Calu3 (cell line): ENCODE data around the gene TUBAL3. TPM values are rescaled to one million over a fixed set of nuclear protein-coding genes. Genes with fewer than 3 reads are reported as not detected.

Source experiments
- BruUV-seq: library from RNA; stranded (reverse); fragments of 400-500 nt; replicated peaks from 2 replicates; lab custom pipeline; 2021; lab: Mats Ljungman, UMichigan
- CTCF ChIA-PET: fragments of 300-600 bp; sonication (Branson Sonifier 250); formaldehyde crosslinking; loops from one replicate; lab custom pipeline; 2022; ENCODE audit warnings: antibody characterized with exemption; lab: Charles Lee
- DNase-seq: peaks from one replicate; pipeline ENCODE4 v3.0.0; 2022
- H3K27ac Mint-ChIP-seq: one replicate; pipeline ENCODE4 v1.8.0; 2022; ENCODE audit warnings: mixed read lengths; ENCODE audit not compliant: unreplicated experiment
- H3K27me3 Mint-ChIP-seq: one replicate; pipeline ENCODE4 v1.8.0; 2022; ENCODE audit warnings: mixed read lengths; ENCODE audit not compliant: unreplicated experiment
- H3K36me3 Mint-ChIP-seq: one replicate; pipeline ENCODE4 v1.8.0; 2022; ENCODE audit warnings: mild to moderate bottlenecking, moderate library complexity, mixed read lengths; ENCODE audit not compliant: insufficient read depth, unreplicated experiment
- H3K4me1 Mint-ChIP-seq: one replicate; pipeline ENCODE4 v1.8.0; 2022; ENCODE audit warnings: mild to moderate bottlenecking, low read depth, mixed read lengths; ENCODE audit not compliant: unreplicated experiment
- H3K4me3 Mint-ChIP-seq: one replicate; pipeline ENCODE4 v1.8.0; 2022; ENCODE audit warnings: mild to moderate bottlenecking, low read depth, moderate library complexity, mixed read lengths; ENCODE audit not compliant: unreplicated experiment
- H3K9me3 Mint-ChIP-seq: one replicate; pipeline ENCODE4 v1.8.0; 2022; ENCODE audit warnings: low read depth, mixed read lengths; ENCODE audit not compliant: unreplicated experiment
- CTCF ChIP-seq: fragments of 200-600 bp; IDR thresholded peaks from one replicate; pipeline ENCODE4 v1.8.0; 2022; ENCODE audit warnings: antibody characterized with exemption; ENCODE audit not compliant: unreplicated experiment
- intact Hi-C: fragments of 100-400 bp; cut with micrococcal nuclease; formaldehyde crosslinking; loops from one replicate; pipeline ENCODE4 v1.10.0; 2022; ENCODE audit not compliant: unreplicated experiment
- total RNA-seq: library from RNA; stranded (reverse); gene quantifications from 2 replicates; pipeline ENCODE4 v1.2.3, GENCODE V29; 2022

TUBAL3 gene
- total RNA-seq, 1 experiment from 2014 or later = not detected

GRCh38 chr10:5396556-5397300 is 7.9 kb downstream of the TUBAL3 start:
- no peak for TF ChIP-seq CTCF
- Mint-ChIP-seq H3K9me3 (peaks cover 7% of the 10 kb centered on the region), H3K4me1 (no peaks in the 10 kb centered on the region), H3K4me3 (no peak overlapping the region), H3K27me3 (no peaks in the 10 kb centered on the region), H3K27ac (no peak overlapping the region), H3K36me3 (no peaks in the 10 kb centered on the region)
- CTCF ChIA-PET = no interaction called here
- intact Hi-C loops = no loop called here
- no TSS peak for BruUV-seq
- no peak for DNase-seq

- TF ChIP-seq CTCF = no peak
- Mint-ChIP-seq H3K4me3 (no peak overlapping the region), H3K27ac (no peak overlapping the region), H3K9me3 (peaks cover 15% of the 10 kb centered on the region), H3K27me3 (no peaks in the 10 kb centered on the region), H3K4me1 (no peaks in the 10 kb centered on the region), H3K36me3 (no peaks in the 10 kb centered on the region)
- CTCF ChIA-PET = no interaction called here
- no peak for DNase-seq
- BruUV-seq = no TSS peak
- intact Hi-C loops = no loop called here
Measured at GRCh38 chr10:5395168-5395567, 9.5 kb downstream of the TUBAL3 start.

- no peak overlapping the region for H3K27ac Mint-ChIP-seq
- CTCF ChIA-PET = interaction anchor here (0.6 kb wide), 1 partner anchor 35 kb away, joined by 7 read pairs; no protein-coding TSS in a partner anchor
- BruUV-seq = no TSS peak
- TF ChIP-seq CTCF = no peak
- intact Hi-C loops = no loop called here
- peaks cover 19% of the 10 kb centered on the region for H3K9me3 Mint-ChIP-seq
- no peak for DNase-seq
- no peaks in the 10 kb centered on the region for H3K36me3 Mint-ChIP-seq
- H3K4me3 Mint-ChIP-seq = no peak overlapping the region
- H3K4me1 Mint-ChIP-seq = no peaks in the 10 kb centered on the region
- H3K27me3 Mint-ChIP-seq = no peaks in the 10 kb centered on the region
Measured at GRCh38 chr10:5393529-5393928, 11.1 kb downstream of the TUBAL3 start.

- no peak for TF ChIP-seq CTCF
- no TSS peak for BruUV-seq
- no peaks in the 10 kb centered on the region for H3K27me3 Mint-ChIP-seq
- no peak for DNase-seq
- CTCF ChIA-PET = no interaction called here
- peaks cover 23% of the 10 kb centered on the region for H3K9me3 Mint-ChIP-seq
- no peaks in the 10 kb centered on the region for H3K36me3 Mint-ChIP-seq
- no peak overlapping the region for H3K4me3 Mint-ChIP-seq
- intact Hi-C loops = no loop called here
- H3K27ac Mint-ChIP-seq = no peak overlapping the region
- H3K4me1 Mint-ChIP-seq = no peaks in the 10 kb centered on the region
Measured at GRCh38 chr10:5391790-5392189, 12.8 kb downstream of the TUBAL3 start.
